ENCODE data around the gene GINS1. TPM values are rescaled to one million over a fixed set of nuclear protein-coding genes. Genes with fewer than 3 reads are reported as not detected.

Gene GINS1
- total RNA-seq, 1 donor from 2014 or later: not detected

DNA sequence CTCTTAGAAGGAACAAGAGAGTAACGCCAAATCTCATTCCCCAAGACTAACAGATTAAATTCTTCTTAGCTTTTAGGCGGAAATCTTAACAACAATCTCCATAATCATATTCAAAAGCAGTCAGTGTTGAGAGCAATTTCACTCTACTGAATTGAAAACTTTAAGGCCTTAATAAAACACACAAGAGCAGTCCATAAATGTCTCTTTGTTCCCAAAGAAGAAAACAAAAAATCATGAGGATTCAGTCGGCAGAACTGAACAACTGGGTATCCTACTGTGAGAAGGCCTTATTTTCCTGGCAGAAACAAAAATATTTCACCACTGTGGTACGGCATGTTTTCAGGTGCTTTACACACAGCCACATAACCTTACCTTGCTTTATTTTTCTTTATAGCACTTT is 31.2 kb upstream of the GINS1 start:
- Histone ChIP-seq H3K4me1 (no peaks in the 10 kb centered on the region), H3K4me3 (no peak overlapping the region), H3K36me3 (no peaks in the 10 kb centered on the region), H3K27ac (no peak overlapping the region), H3K27me3 (no peaks in the 10 kb centered on the region), H3K9me3 (no peaks in the 10 kb centered on the region)
- intact Hi-C loops (cut with DNase I): no loop called here
- TF ChIP-seq, protein P1, sequence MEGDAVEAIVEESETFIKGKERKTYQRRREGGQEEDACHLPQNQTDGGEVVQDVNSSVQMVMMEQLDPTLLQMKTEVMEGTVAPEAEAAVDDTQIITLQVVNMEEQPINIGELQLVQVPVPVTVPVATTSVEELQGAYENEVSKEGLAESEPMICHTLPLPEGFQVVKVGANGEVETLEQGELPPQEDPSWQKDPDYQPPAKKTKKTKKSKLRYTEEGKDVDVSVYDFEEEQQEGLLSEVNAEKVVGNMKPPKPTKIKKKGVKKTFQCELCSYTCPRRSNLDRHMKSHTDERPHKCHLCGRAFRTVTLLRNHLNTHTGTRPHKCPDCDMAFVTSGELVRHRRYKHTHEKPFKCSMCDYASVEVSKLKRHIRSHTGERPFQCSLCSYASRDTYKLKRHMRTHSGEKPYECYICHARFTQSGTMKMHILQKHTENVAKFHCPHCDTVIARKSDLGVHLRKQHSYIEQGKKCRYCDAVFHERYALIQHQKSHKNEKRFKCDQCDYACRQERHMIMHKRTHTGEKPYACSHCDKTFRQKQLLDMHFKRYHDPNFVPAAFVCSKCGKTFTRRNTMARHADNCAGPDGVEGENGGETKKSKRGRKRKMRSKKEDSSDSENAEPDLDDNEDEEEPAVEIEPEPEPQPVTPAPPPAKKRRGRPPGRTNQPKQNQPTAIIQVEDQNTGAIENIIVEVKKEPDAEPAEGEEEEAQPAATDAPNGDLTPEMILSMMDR (IDR thresholded peaks at IDR 0.05): no peak
- DNase-seq (ENCODE audit: low spot score in 2 of 2): no peak

- no peak for DNase-seq (ENCODE audit: low spot score in 2 of 2)
- H3K36me3 ChIP-seq: no peaks in the 10 kb centered on the region
- H3K27ac ChIP-seq: no peak overlapping the region
- intact Hi-C loops (cut with DNase I): no loop called here
- no peaks in the 10 kb centered on the region for H3K9me3 ChIP-seq
- TF ChIP-seq, protein P1 (IDR thresholded peaks at IDR 0.05): no peak
- no peaks in the 10 kb centered on the region for H3K27me3 ChIP-seq
- no peaks in the 10 kb centered on the region for H3K4me1 ChIP-seq
- H3K4me3 ChIP-seq: no peak overlapping the region
These were observed 30.6 kb upstream of the GINS1 start for GRCh38 chr20:25376886-25377285.

GRCh38 chr20:25378189-25378883 is 29.1 kb upstream of the GINS1 start:
- intact Hi-C loops (cut with DNase I): no loop called here
- Histone ChIP-seq H3K36me3 (no peaks in the 10 kb centered on the region), H3K27me3 (no peaks in the 10 kb centered on the region), H3K4me1 (no peaks in the 10 kb centered on the region), H3K4me3 (no peak overlapping the region), H3K9me3 (no peaks in the 10 kb centered on the region), H3K27ac (no peak overlapping the region)
- no peak for DNase-seq (ENCODE audit: low spot score in 2 of 2)
- TF ChIP-seq, protein P1 (IDR thresholded peaks at IDR 0.05): no peak

DNA sequence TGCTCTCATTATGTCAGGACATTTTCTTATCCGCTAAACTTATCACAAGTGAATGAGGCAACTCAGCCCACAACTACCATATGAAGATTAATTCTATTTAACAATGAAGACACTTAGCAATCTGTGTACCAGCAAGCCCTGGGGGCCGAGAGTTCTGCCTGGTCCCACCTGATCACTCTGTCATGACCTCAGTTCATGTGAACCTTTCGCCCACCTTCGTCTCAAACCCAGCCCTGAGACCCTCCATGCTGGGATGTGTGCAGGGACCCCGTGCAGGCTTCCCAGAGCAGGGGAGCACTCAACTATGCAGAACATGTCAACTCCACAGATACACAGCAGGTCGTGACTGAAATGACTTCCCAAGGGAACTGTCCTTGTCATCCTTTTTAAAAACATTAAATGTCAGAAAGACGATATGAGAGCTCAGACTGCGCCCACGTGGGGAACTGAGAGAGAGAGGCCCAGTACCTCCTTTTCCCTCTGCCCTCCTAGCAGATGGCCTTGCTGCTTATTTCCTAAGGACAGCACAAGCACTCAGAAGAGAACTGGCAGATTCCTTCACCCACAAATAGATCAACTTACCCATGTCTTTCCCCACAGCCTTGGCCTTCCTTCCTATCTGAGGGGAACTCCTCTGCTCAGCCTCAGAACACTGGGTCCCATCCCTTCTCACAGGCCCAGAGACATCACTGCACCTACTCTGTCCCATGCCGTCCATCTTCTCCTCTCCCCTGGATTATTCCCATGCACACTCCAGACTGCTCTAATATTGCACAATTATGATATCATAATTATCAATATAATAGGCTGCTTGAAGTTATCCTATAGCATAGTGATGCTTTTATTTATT is 28.4 kb upstream of the GINS1 start:
- Histone ChIP-seq H3K27me3 (no peaks in the 10 kb centered on the region), H3K27ac (no peak overlapping the region), H3K36me3 (no peaks in the 10 kb centered on the region), H3K9me3 (no peaks in the 10 kb centered on the region), H3K4me1 (no peaks in the 10 kb centered on the region), H3K4me3 (no peak overlapping the region)
- intact Hi-C loops (cut with DNase I): no loop called here
- no peak for DNase-seq (ENCODE audit: low spot score in 2 of 2)
- TF ChIP-seq, protein P1 (IDR thresholded peaks at IDR 0.05): no peak

GRCh38 chr20:25380945-25381614 is 26.4 kb upstream of the GINS1 start:
- intact Hi-C loops (cut with DNase I): no loop called here
- DNase-seq (ENCODE audit: low spot score in 2 of 2): no peak
- Histone ChIP-seq H3K9me3 (no peaks in the 10 kb centered on the region), H3K4me1 (no peaks in the 10 kb centered on the region), H3K27ac (no peak overlapping the region), H3K27me3 (no peaks in the 10 kb centered on the region), H3K4me3 (no peak overlapping the region), H3K36me3 (no peaks in the 10 kb centered on the region)
- TF ChIP-seq, protein P1 (IDR thresholded peaks at IDR 0.05): no peak

All from ascending aorta (tissue), 2 donors.